ENCODE data around the gene NAB2. TPM values are rescaled to one million over a fixed set of nuclear protein-coding genes. Genes with fewer than 3 reads are reported as not detected.

The NAB2 gene
- total and polyA plus RNA-seq, 9 of the 15 experiments (the other 6 are each of a cell fraction or from before 2014, with no cell fraction given), result 0.45 to 40.9 (median 20.4) TPM

GRCh38 chr12:57078519-57079404 is 10.2 kb upstream of the NAB2 start, which contains the start of gene NEMP1 (continued):
- TF ChIP-seq ADNP (tag; IDR thresholded peaks at IDR 0.05) (no peak), CHD1 (IDR thresholded peaks at IDR 0.05; ENCODE audit: low read length) (peak; percentile 78), BHLHE40 (IDR thresholded peaks at IDR 0.05; ENCODE audit: low read length) (peak; percentile 100), SRF (CRISPR knock-in tag; IDR thresholded peaks at IDR 0.05) (peak in 1 of 2 experiments; percentile 93; a peak in 2 of 4 replicates), ATF7 (IDR thresholded peaks at IDR 0.05) (peak; percentile 85), NEUROD1 (IDR thresholded peaks at IDR 0.05; ENCODE audit: borderline replicate concordance, low read depth, low read length, partially characterized antibody) (peak; percentile 96), KAT7 (CRISPR knock-in tag; IDR thresholded peaks at IDR 0.05; ENCODE audit: borderline replicate concordance) (peak; percentile 53; the same call in 1 of the 2 replicates), POLR2AphosphoS2 (IDR thresholded peaks at IDR 0.05; ENCODE audit: low read length) (no peak), RBBP5 (IDR thresholded peaks at IDR 0.05; ENCODE audit: borderline replicate concordance, insufficient read depth, low read length, poor library complexity, severe bottlenecking) (peak; percentile 71), SP2 (IDR thresholded peaks at IDR 0.05; ENCODE audit: extremely low read depth, low read depth, low read length, poor library complexity, severe bottlenecking) (peak; percentile 88), MYBL2 (IDR thresholded peaks at IDR 0.05; ENCODE audit: low read depth) (peak; percentile 73), MYBL2 (CRISPR knock-in tag; IDR thresholded peaks at IDR 0.05; ENCODE audit: borderline replicate concordance) (no peak), CXXC5 (CRISPR knock-in tag; IDR thresholded peaks at IDR 0.05) (peak; percentile 70), BMI1 (IDR thresholded peaks at IDR 0.05; ENCODE audit: low read length) (0 out of 2 replicates have a peak, but pooled peaks have one; percentile 49), MBD2 (IDR thresholded peaks at IDR 0.05; ENCODE audit: borderline replicate concordance, low read depth) (peak; percentile 93), VEZF1 (CRISPR knock-in tag; IDR thresholded peaks at IDR 0.05) (peak; percentile 60), CGGBP1 (CRISPR knock-in tag; IDR thresholded peaks at IDR 0.05) (0 out of 2 replicates have a peak, but pooled peaks have one; percentile 9), ZNF76 (CRISPR knock-in tag; IDR thresholded peaks at IDR 0.05; ENCODE audit: borderline replicate concordance) (peak; percentile 74; the same call in 1 of the 2 replicates), MYC (IDR thresholded peaks at IDR 0.05; ENCODE audit: low read depth, low read length) (peak; percentile 72; the same call in 1 of the 2 replicates), MYC (CRISPR knock-in tag; IDR thresholded peaks at IDR 0.05; ENCODE audit: borderline replicate concordance, low read depth) (no peak)
- TF ChIP-seq, protein P1, sequence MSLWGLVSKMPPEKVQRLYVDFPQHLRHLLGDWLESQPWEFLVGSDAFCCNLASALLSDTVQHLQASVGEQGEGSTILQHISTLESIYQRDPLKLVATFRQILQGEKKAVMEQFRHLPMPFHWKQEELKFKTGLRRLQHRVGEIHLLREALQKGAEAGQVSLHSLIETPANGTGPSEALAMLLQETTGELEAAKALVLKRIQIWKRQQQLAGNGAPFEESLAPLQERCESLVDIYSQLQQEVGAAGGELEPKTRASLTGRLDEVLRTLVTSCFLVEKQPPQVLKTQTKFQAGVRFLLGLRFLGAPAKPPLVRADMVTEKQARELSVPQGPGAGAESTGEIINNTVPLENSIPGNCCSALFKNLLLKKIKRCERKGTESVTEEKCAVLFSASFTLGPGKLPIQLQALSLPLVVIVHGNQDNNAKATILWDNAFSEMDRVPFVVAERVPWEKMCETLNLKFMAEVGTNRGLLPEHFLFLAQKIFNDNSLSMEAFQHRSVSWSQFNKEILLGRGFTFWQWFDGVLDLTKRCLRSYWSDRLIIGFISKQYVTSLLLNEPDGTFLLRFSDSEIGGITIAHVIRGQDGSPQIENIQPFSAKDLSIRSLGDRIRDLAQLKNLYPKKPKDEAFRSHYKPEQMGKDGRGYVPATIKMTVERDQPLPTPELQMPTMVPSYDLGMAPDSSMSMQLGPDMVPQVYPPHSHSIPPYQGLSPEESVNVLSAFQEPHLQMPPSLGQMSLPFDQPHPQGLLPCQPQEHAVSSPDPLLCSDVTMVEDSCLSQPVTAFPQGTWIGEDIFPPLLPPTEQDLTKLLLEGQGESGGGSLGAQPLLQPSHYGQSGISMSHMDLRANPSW (CRISPR knock-in tag; IDR thresholded peaks at IDR 0.05), result 0 out of 2 replicates have a peak, but pooled peaks have one; percentile 49

All from K562 (cell line).